Nasal cavity respiratory epithelium epithelial cell of viscerocranial mucosa (primary cell): ENCODE results near the gene TBC1D28. TPM values are rescaled to one million over a fixed set of nuclear protein-coding genes. Genes with fewer than 3 reads are reported as not detected.

Experiments used
- total RNA-seq: library from RNA; depleted of rRNA; stranded (reverse); fragments of >200 nt; gene quantifications from 2 replicates; pipeline ENCODE4 v1.2.3, GENCODE V29; 2014

TBC1D28 gene
- total RNA-seq, result not detected in 2 replicates

DNA sequence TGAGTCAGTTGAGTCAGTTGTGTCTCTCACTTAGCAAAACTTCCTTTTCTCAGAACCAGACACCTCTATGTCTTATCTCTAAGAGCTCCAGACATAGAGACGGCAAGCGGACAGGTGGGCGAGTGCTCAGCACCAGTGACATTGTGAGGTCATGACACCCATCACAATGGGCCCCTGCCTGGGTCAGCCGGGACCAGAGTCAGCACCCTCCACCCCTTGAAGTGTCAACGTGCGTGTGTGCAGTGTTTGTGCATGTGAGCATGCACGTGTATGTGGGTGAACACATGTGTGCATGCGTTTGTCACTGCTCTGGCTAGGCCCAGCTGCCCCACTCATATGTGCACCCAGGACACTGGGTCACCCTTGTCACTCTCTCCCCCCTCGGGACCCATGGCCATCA lies at the start of gene TBC1D28:
TSS of gene TBC1D28 (minus strand) at position 101 of the 400 bp plus-strand sequence. CDS start 3,039 bp downstream, outside the sequence.

DNA sequence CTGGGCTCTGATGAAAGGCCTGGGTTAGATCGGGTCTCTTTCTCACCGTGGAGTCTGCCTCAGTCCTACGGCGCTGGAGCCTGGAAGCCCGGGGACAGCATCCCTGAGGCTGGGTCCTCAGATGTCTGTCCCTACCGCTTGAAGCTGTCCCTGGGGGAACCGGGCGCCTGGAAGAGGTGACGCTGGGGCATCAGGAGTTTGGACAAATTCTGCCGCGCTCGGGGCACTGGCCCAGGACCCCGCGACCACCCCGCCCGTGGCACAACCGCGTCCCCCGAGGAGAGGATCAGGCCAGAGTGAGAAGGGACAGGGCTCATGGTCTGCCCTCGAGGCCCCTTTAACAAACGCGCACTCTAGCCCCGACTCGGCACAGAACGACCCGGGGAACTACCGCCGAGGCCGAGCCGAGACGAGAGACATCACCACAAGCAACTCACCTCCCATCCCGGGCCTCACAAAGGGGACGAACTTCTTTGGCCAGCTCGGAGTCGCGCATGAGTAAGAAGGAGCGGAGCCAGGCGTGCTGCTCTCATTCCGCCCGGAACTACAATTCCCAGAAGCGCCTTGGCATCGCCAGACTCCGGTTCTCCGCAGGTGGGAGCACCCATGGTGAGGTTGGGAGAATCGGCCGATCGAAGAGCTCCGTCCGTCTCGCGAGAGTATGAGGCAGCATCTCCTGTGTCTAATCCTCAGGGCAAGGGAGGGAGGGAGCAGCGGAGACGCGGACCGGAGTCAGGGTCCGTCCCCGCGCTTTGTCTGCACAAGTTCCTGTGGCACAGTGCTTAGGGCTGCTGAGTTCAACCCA lies 37.8 kb upstream of the TBC1D28 start, which contains the start of gene FOXO3B:
TSS of gene FOXO3B (minus strand) at position 548 of the 805 bp plus-strand sequence. CDS start 663 bp downstream, outside the sequence.

Other genes with a start within 250 kb of the TBC1D28 start
- under 0.01 and 0.21 TPM in 2 replicates for gene LGALS9C, start 167.6 kb downstream of the TBC1D28 start, total RNA-seq
- 2.1 and 3.0 TPM in 2 replicates for gene FOXO3B, start 37.9 kb upstream of the TBC1D28 start, total RNA-seq
- gene FBXW10, start 99.7 kb upstream of the TBC1D28 start, total RNA-seq, result under 0.01 and 0.14 TPM in 2 replicates
- 126 and 183 TPM in 2 replicates for gene TVP23B, start 136.8 kb upstream of the TBC1D28 start, total RNA-seq
- gene PRPSAP2, start 213.7 kb upstream of the TBC1D28 start, total RNA-seq, result 46.4 and 50.6 TPM in 2 replicates